ENCODE measurements around the gene WDR64. TPM values are rescaled to one million over a fixed set of nuclear protein-coding genes. Genes with fewer than 3 reads are reported as not detected.

The WDR64 gene
- total RNA-seq, 6 experiments from 2014 or later: 0.17 to 0.27 TPM; not detected in 4

GRCh38 chr1:241747992-241748391 lies 95.9 kb downstream of the WDR64 start:
- Histone ChIP-seq H3K27ac (no peak overlapping the region), H3K36me3 (no peaks in the 10 kb centered on the region), H3K4me3 (no peak overlapping the region), H3K9me3 (no peaks in the 10 kb centered on the region), H3K4me1 (no peaks in the 10 kb centered on the region), H3K27me3 (no peaks in the 10 kb centered on the region)
- TF ChIP-seq POLR2A (IDR thresholded peaks at IDR 0.05): no peak
- TF ChIP-seq CTCF (IDR thresholded peaks at IDR 0.05): no peak
- DNase-seq: no peak
- 64% methylated on average over 4 of the region's 6 CpGs for WGBS (ENCODE audit: insufficient coverage, low coverage, low lambda C conversion rate, missing lambda C conversion rate)
- intact Hi-C loops (cut with DNase I): no loop called here
- peak in 1 of 4 donors; percentile 26 for ATAC-seq

GRCh38 chr1:241749041-241749944 lies 97.2 kb downstream of the WDR64 start:
- ATAC-seq (no peak), DNase-seq (no peak)
- intact Hi-C loops (cut with DNase I): no loop called here
- no peak overlapping the region for H3K4me3 ChIP-seq
- no peaks in the 10 kb centered on the region for H3K9me3 ChIP-seq
- TF ChIP-seq CTCF (IDR thresholded peaks at IDR 0.05) (no peak), POLR2A (IDR thresholded peaks at IDR 0.05) (no peak)
- no peaks in the 10 kb centered on the region for H3K36me3 ChIP-seq
- no peaks in the 10 kb centered on the region for H3K4me1 ChIP-seq
- WGBS (ENCODE audit: insufficient coverage, low coverage, low lambda C conversion rate, missing lambda C conversion rate): 83% methylated on average over 16 of the region's 20 CpGs
- H3K27ac ChIP-seq: no peak overlapping the region
- H3K27me3 ChIP-seq: no peaks in the 10 kb centered on the region

DNA sequence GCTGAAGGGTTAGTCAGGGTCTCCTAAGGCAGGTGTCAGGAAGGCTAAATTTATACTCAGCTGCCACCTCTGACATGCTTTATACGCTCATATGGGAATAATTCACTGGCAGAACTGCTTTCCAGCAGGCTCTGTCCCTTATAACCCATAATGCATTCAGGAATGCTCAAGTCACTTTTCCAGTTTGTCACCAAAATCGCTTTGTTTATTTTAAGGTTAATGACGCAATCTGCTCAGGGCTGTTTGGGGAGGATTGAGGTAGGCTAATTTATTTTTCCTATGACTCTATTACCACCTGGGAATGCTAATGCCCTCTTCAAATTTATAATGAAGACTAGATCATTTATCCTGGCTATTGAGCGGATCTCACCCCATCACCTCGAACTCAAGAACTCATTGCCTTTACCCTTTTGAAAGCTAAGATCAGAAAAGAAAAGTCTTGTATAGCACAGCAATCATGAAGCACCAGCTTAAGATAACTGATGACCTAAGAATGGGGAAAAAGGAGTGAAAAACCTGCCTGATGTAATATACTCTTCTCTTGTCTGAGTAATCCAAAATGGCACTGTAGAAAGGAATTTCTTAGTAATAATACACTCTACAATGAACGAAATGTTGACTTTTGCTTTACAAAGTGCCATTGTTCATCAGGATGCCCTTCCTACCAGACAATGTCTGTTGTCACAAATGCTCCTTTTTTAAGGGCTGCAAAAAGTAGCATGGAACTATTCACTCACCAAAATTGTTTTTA lies 98.0 kb downstream of the WDR64 start:
- H3K36me3 ChIP-seq: no peaks in the 10 kb centered on the region
- no peaks in the 10 kb centered on the region for H3K4me1 ChIP-seq
- ATAC-seq (peak in 2 of 4 donors; percentile 20 to 33), DNase-seq (no peak)
- 72% methylated on average over 6 of the region's 6 CpGs for WGBS (ENCODE audit: insufficient coverage, low coverage, low lambda C conversion rate, missing lambda C conversion rate)
- intact Hi-C loops (cut with DNase I): no loop called here
- no peaks in the 10 kb centered on the region for H3K27me3 ChIP-seq
- TF ChIP-seq CTCF (IDR thresholded peaks at IDR 0.05) (no peak), POLR2A (IDR thresholded peaks at IDR 0.05) (no peak)
- no peak overlapping the region for H3K4me3 ChIP-seq
- no peak overlapping the region for H3K27ac ChIP-seq
- no peaks in the 10 kb centered on the region for H3K9me3 ChIP-seq

DNA sequence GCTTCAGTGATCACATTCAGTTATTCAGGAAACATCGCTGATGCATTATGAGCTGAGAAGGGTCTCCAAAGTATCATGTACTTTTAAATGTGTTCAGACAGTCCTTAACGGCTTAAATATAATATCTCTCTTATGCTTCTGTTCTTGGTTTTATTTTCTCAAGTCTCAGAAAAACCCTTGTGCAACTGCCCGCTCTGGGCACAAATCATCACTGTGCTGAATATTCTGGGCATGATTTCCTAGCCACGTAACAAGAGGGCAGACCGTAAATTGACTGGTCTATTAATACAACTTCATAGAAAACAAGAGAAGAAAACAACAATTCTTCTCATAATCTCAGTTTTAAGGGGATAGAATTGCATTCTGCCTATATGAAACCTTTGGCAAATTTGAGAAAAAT lies 99.4 kb downstream of the WDR64 start:
- H3K36me3 ChIP-seq: no peaks in the 10 kb centered on the region
- DNase-seq: no peak
- H3K4me1 ChIP-seq: no peaks in the 10 kb centered on the region
- H3K27me3 ChIP-seq: no peaks in the 10 kb centered on the region
- intact Hi-C loops (cut with DNase I): no loop called here
- no peak for ATAC-seq
- H3K9me3 ChIP-seq: no peaks in the 10 kb centered on the region
- 84% methylated on average over 5 of the region's 5 CpGs for WGBS (ENCODE audit: insufficient coverage, low coverage, low lambda C conversion rate, missing lambda C conversion rate)
- no peak overlapping the region for H3K4me3 ChIP-seq
- TF ChIP-seq CTCF (IDR thresholded peaks at IDR 0.05) (no peak), POLR2A (IDR thresholded peaks at IDR 0.05) (no peak)
- no peak overlapping the region for H3K27ac ChIP-seq
